Endodermal cell (in vitro differentiated cells): ENCODE data around the gene PFDN1. TPM values are rescaled to one million over a fixed set of nuclear protein-coding genes. Genes with fewer than 3 reads are reported as not detected.

ENCODE experiments used
- DNase-seq: peaks from one replicate; pipeline ENCODE4 v3.0.0-alpha.2; 2017
- H3K27ac ChIP-seq: 2 replicates; pipeline ENCODE4 v1.5.1; 2013; ENCODE audit warnings: mild to moderate bottlenecking, low read depth, low read length, moderate library complexity
- H3K27me3 ChIP-seq: 2 replicates; pipeline ENCODE4 v1.6.1; 2013; ENCODE audit warnings: mild to moderate bottlenecking, low read length, moderate library complexity; ENCODE audit not compliant: insufficient read depth, control insufficient read depth, poor library complexity, severe bottlenecking
- H3K36me3 ChIP-seq: 2 replicates; pipeline ENCODE4 v1.7.0; 2013; ENCODE audit warnings: mild to moderate bottlenecking, low read length, moderate library complexity; ENCODE audit not compliant: control insufficient read depth, insufficient read depth
- H3K4me1 ChIP-seq: one replicate; pipeline ENCODE4 v1.7.0; 2013; ENCODE audit warnings: low read length; ENCODE audit not compliant: control insufficient read depth, insufficient read depth
- H3K4me3 ChIP-seq: 2 replicates; pipeline ENCODE4 v1.5.1; 2013; ENCODE audit warnings: mild to moderate bottlenecking, low read length, moderate library complexity
- H3K9ac ChIP-seq: 2 replicates; pipeline ENCODE4 v1.6.1; 2013; ENCODE audit warnings: mild to moderate bottlenecking, low read length, moderate library complexity; ENCODE audit not compliant: poor library complexity, severe bottlenecking; ENCODE audit errors: extremely low read depth
- H3K9me3 ChIP-seq: 2 replicates; pipeline ENCODE4 v1.6.1; 2013; ENCODE audit warnings: mild to moderate bottlenecking, low read length, moderate library complexity; ENCODE audit not compliant: control insufficient read depth
- H3K27ac Mint-ChIP-seq: 2 replicates; pipeline ENCODE4 v1.8.0; 2020; ENCODE audit warnings: mixed read lengths
- H3K27me3 Mint-ChIP-seq: 2 replicates; pipeline ENCODE4 v1.8.0; 2021; ENCODE audit warnings: mild to moderate bottlenecking, mixed read lengths; ENCODE audit not compliant: insufficient read depth
- H3K36me3 Mint-ChIP-seq: 2 replicates; pipeline ENCODE4 v1.8.0; 2020; ENCODE audit warnings: low read depth, mixed read lengths
- H3K4me1 Mint-ChIP-seq: 2 replicates; pipeline ENCODE4 v1.8.0; 2020; ENCODE audit warnings: mixed read lengths
- H3K4me3 Mint-ChIP-seq: 2 replicates; pipeline ENCODE4 v1.8.0; 2020; ENCODE audit warnings: mild to moderate bottlenecking, moderate library complexity, mixed read lengths
- H3K9me3 Mint-ChIP-seq: 2 replicates; pipeline ENCODE4 v1.8.0; 2020; ENCODE audit warnings: mild to moderate bottlenecking, mixed read lengths
- CTCF ChIP-seq: fragments of 200-600 bp; sonication (generic); conservative IDR thresholded peaks from 2 replicates; pipeline ENCODE4 v1.5.0; 2021; ENCODE audit warnings: antibody characterized with exemption, mild to moderate bottlenecking
- WGBS, 2 experiments: methylation state at CpG; one replicate each; pipeline versions ENCODE4 v1.1.5 to v1.1.7; 2013; ENCODE audit warnings: missing lambda C conversion rate in 2 of 2, mixed read lengths in 1 of 2; ENCODE audit not compliant: insufficient coverage in 1 of 2, insufficient read length in 1 of 2; 5-methylcytosine and 5-hydroxymethylcytosine counted together
- total RNA-seq, 2 donors: library from RNA; stranded (reverse); fragmentation: NEBNext Ultra II Directional in 1 of 2; extraction: Animal tissue kit (Norgen Biotek cat#: 25700) in 1 of 2; gene quantifications; 2 replicates in 1 of 2; 3 replicates in 1 of 2; pipeline ENCODE4 v1.2.1, GENCODE V29; 2021

Gene PFDN1
- total RNA-seq, 2 donors from 2014 or later = 62.9 to 64.4 TPM

- 88 to 94% methylated on average over 3 of the region's 3 CpGs for WGBS, 2 experiments
- no peak overlapping the region for H3K4me3 ChIP-seq
- H3K36me3 Mint-ChIP-seq = no peaks in the 10 kb centered on the region
- peaks cover 18% of the 10 kb centered on the region for H3K4me1 Mint-ChIP-seq
- H3K4me1 ChIP-seq = peaks cover 6% of the 10 kb centered on the region
- H3K4me3 Mint-ChIP-seq = no peak overlapping the region
- peaks cover 3% of the 10 kb centered on the region for H3K27me3 Mint-ChIP-seq
- no peak overlapping the region for H3K27ac Mint-ChIP-seq
- H3K9me3 Mint-ChIP-seq = no peaks in the 10 kb centered on the region
- TF ChIP-seq CTCF = no peak
- no peak overlapping the region for H3K27ac ChIP-seq
- no peaks in the 10 kb centered on the region for H3K9me3 ChIP-seq
- no peaks in the 10 kb centered on the region for H3K36me3 ChIP-seq
- H3K9ac ChIP-seq = no peak overlapping the region
- no peak for DNase-seq
- H3K27me3 ChIP-seq = no peaks in the 10 kb centered on the region
These were observed 6.9 kb upstream of the PFDN1 start for GRCh38 chr5:140309706-140310249.

GRCh38 chr5:140305471-140305870, 2.6 kb upstream of the PFDN1 start:
- Mint-ChIP-seq H3K27ac (no peak overlapping the region), H3K9me3 (no peaks in the 10 kb centered on the region), H3K4me3 (no peak overlapping the region), H3K36me3 (peaks cover 1% of the 10 kb centered on the region), H3K27me3 (peaks cover 3% of the 10 kb centered on the region), H3K4me1 (peaks cover 10% of the 10 kb centered on the region)
- Histone ChIP-seq H3K4me3 (no peak overlapping the region), H3K9ac (no peak overlapping the region), H3K27ac (no peak overlapping the region), H3K36me3 (peaks cover 3% of the 10 kb centered on the region), H3K27me3 (no peaks in the 10 kb centered on the region), H3K4me1 (peaks cover 3% of the 10 kb centered on the region), H3K9me3 (no peaks in the 10 kb centered on the region)
- WGBS, 2 experiments = 88 to 89% methylated on average over 1 of the region's 1 CpG
- no peak for TF ChIP-seq CTCF
- DNase-seq = no peak

- H3K36me3 Mint-ChIP-seq = peaks cover 11% of the 10 kb centered on the region
These were observed 1.1 kb upstream of the PFDN1 start for GRCh38 chr5:140303966-140304365.

More at GRCh38 chr5:140303966-140304365, 1.1 kb upstream of the PFDN1 start:
- Mint-ChIP-seq H3K27me3 (peaks cover 3% of the 10 kb centered on the region), H3K4me3 (no peak overlapping the region), H3K27ac (peak overlapping the region; percentile 52), H3K4me1 (peaks cover 9% of the 10 kb centered on the region), H3K9me3 (no peaks in the 10 kb centered on the region)
- Histone ChIP-seq H3K9me3 (no peaks in the 10 kb centered on the region), H3K9ac (no peak overlapping the region), H3K4me3 (no peak overlapping the region), H3K27ac (no peak overlapping the region), H3K36me3 (peaks cover 11% of the 10 kb centered on the region), H3K4me1 (peaks cover 3% of the 10 kb centered on the region), H3K27me3 (no peaks in the 10 kb centered on the region)
- TF ChIP-seq CTCF = no peak
- 95 to 99% methylated on average over 12 to 15 of the region's 15 CpGs for WGBS, 2 experiments
- DNase-seq = no peak
